Measurements from ENCODE around the gene PRKAR2B.

DNA sequence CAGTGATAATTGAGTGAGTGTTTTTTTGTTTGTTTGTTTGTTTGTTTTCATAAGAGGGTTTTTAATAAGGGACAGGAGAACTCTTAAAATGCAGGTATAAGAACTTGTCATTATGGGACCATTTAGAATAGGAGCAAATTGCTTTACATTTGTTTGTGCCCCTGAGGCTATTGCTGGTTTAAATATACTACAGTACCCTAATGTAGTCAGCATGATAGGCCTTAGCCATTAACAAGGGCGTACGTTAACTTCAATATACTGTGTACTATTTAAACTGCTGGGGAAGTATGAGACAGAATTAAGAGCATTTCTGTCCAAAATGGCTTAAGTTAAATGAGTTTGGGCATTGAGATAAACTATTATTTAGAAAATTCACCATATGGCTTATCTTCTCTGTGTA lies 26.2 kb downstream of the PRKAR2B start:
- TF ChIP-seq, protein P1, sequence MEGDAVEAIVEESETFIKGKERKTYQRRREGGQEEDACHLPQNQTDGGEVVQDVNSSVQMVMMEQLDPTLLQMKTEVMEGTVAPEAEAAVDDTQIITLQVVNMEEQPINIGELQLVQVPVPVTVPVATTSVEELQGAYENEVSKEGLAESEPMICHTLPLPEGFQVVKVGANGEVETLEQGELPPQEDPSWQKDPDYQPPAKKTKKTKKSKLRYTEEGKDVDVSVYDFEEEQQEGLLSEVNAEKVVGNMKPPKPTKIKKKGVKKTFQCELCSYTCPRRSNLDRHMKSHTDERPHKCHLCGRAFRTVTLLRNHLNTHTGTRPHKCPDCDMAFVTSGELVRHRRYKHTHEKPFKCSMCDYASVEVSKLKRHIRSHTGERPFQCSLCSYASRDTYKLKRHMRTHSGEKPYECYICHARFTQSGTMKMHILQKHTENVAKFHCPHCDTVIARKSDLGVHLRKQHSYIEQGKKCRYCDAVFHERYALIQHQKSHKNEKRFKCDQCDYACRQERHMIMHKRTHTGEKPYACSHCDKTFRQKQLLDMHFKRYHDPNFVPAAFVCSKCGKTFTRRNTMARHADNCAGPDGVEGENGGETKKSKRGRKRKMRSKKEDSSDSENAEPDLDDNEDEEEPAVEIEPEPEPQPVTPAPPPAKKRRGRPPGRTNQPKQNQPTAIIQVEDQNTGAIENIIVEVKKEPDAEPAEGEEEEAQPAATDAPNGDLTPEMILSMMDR (IDR thresholded peaks at IDR 0.05): no peak
- TF ChIP-seq POLR2A (IDR thresholded peaks at IDR 0.05): no peak

Data from body of pancreas (tissue), 4 donors.